GM12878 (cell line): ENCODE measurements around the gene LTC4S.

Experiments
- BACH1 ChIP-seq: fragments of 450-650 bp; IDR thresholded peaks from 2 replicates; pipeline ENCODE4 v1.6.1; 2017; ENCODE audit warnings: mild to moderate bottlenecking, borderline replicate concordance
- EP300 ChIP-seq, 2 experiments: fragments of 150-350 bp in 1 of 2; IDR thresholded peaks; 2 replicates each; pipeline ENCODE4 v1.6.1; 2011 to 2012; ENCODE audit warnings: low read depth in 2 of 2, low read length in 2 of 2, borderline replicate concordance in 1 of 2, improper control_type of control experiment in 1 of 2, inconsistent platforms in 1 of 2; ENCODE audit not compliant: control insufficient read depth in 1 of 2
- EZH2 ChIP-seq: IDR thresholded peaks from 2 replicates; pipeline ENCODE4 v1.6.1; 2012; ENCODE audit warnings: low read depth, mild to moderate bottlenecking, control low read depth, inconsistent platforms, low read length, borderline replicate concordance; ENCODE audit not compliant: control insufficient read depth
- NRF1 ChIP-seq: conservative IDR thresholded peaks from 2 replicates; pipeline ENCODE4 v1.6.1; 2011; ENCODE audit warnings: mild to moderate bottlenecking, low read depth, low read length, improper control_type of control experiment
- POLR2A ChIP-seq: IDR thresholded peaks from 2 replicates; pipeline ENCODE4 v1.6.1; 2011; ENCODE audit warnings: low read depth, mild to moderate bottlenecking, low read length
- SIN3A ChIP-seq: IDR thresholded peaks from 2 replicates; pipeline ENCODE4 v1.6.1; 2012; ENCODE audit warnings: low read depth, low read length, improper control_type of control experiment
- SMC3 ChIP-seq: IDR thresholded peaks from 2 replicates; pipeline ENCODE4 v1.6.1; 2011; ENCODE audit warnings: low read length, improper control_type of control experiment, borderline replicate concordance
- STAT3 ChIP-seq: IDR thresholded peaks from 2 replicates; pipeline ENCODE4 v1.6.1; 2011; ENCODE audit warnings: low read depth, low read length, improper control_type of control experiment
- ZNF207 ChIP-seq: fragments of 450-650 bp; IDR thresholded peaks from 2 replicates; pipeline ENCODE4 v1.6.1; 2014; ENCODE audit warnings: antibody characterized with exemption, mild to moderate bottlenecking, borderline replicate concordance
- TF ChIP-seq, protein P1 (sequence below), 3 experiments: IDR thresholded peaks in 2 of 3; conservative IDR thresholded peaks in 1 of 3; 2 replicates each; pipeline ENCODE4 v1.5.1; 2011; ENCODE audit warnings: low read depth in 3 of 3, low read length in 3 of 3, mild to moderate bottlenecking in 3 of 3, control low read depth in 2 of 3, moderate library complexity in 2 of 3, inconsistent platforms in 1 of 3, mixed read lengths in 1 of 3; ENCODE audit not compliant: control insufficient read depth in 2 of 3, insufficient read depth in 1 of 3; ENCODE audit errors: extremely low read depth in 1 of 3
- TF ChIP-seq, protein P2 (sequence below): fragments of 450-650 bp; IDR thresholded peaks from 2 replicates; pipeline ENCODE4 v1.6.1; 2017; ENCODE audit warnings: mild to moderate bottlenecking

DNA sequence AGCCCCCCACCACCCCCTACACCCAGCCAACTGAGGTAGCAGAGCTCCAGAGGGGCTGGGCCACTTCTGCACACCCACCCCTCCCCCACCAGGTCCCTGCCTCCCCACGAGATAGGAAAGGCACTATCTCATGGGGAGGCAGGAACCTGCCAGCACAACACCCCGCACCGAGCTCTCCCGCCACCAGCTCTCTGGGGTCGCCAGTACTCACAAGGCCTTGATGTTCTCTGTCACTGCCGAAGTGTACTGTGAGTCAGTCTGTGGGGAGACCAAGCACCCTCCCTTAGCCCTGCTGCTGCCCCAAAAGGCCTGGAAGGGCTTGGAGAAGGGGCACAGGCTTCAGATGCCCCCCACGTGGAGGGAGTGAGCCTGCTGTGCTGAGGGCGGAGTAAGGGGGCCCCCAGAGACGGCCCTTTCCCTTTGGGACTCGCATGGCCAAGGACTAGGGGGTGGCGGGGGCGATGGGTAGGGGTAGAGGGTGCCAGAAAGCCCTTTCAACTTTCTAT, 7.0 kb downstream of the LTC4S start:
- TF ChIP-seq SIN3A: no peak
- TF ChIP-seq, protein P1, sequence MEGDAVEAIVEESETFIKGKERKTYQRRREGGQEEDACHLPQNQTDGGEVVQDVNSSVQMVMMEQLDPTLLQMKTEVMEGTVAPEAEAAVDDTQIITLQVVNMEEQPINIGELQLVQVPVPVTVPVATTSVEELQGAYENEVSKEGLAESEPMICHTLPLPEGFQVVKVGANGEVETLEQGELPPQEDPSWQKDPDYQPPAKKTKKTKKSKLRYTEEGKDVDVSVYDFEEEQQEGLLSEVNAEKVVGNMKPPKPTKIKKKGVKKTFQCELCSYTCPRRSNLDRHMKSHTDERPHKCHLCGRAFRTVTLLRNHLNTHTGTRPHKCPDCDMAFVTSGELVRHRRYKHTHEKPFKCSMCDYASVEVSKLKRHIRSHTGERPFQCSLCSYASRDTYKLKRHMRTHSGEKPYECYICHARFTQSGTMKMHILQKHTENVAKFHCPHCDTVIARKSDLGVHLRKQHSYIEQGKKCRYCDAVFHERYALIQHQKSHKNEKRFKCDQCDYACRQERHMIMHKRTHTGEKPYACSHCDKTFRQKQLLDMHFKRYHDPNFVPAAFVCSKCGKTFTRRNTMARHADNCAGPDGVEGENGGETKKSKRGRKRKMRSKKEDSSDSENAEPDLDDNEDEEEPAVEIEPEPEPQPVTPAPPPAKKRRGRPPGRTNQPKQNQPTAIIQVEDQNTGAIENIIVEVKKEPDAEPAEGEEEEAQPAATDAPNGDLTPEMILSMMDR (IDR thresholded peaks at IDR 0.05 in 2 of 3, conservative IDR thresholded peaks at IDR 0.05 in 1 of 3; ENCODE audit: control insufficient read depth in 2 of 3, extremely low read depth in 1 of 3, insufficient read depth in 1 of 3, low read depth in 3 of 3, low read length in 3 of 3): no peak
- no peak for TF ChIP-seq STAT3
- TF ChIP-seq BACH1: no peak
- no peak for TF ChIP-seq ZNF207
- TF ChIP-seq EZH2: no peak
- TF ChIP-seq POLR2A: no peak; the same call in 1 of the 2 replicates
- TF ChIP-seq NRF1: no peak
- no peak for TF ChIP-seq EP300 (IDR thresholded peaks at IDR 0.05; ENCODE audit: borderline replicate concordance in 1 of 2, control insufficient read depth in 1 of 2, low read depth in 2 of 2, low read length in 2 of 2)
- TF ChIP-seq, protein P2, sequence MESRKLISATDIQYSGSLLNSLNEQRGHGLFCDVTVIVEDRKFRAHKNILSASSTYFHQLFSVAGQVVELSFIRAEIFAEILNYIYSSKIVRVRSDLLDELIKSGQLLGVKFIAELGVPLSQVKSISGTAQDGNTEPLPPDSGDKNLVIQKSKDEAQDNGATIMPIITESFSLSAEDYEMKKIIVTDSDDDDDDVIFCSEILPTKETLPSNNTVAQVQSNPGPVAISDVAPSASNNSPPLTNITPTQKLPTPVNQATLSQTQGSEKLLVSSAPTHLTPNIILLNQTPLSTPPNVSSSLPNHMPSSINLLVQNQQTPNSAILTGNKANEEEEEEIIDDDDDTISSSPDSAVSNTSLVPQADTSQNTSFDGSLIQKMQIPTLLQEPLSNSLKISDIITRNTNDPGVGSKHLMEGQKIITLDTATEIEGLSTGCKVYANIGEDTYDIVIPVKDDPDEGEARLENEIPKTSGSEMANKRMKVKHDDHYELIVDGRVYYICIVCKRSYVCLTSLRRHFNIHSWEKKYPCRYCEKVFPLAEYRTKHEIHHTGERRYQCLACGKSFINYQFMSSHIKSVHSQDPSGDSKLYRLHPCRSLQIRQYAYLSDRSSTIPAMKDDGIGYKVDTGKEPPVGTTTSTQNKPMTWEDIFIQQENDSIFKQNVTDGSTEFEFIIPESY: no peak
- TF ChIP-seq SMC3: no peak
